ENCODE results near the gene GATAD2A. TPM values are rescaled to one million over a fixed set of nuclear protein-coding genes. Genes with fewer than 3 reads are reported as not detected.

Gene GATAD2A
- total and polyA plus RNA-seq, 2 of the 13 experiments (the other 11 are each of a cell fraction or from before 2014, with no cell fraction given) = 16.8 to 28.6 TPM

GRCh38 chr19:19461671-19462622, 56.5 kb downstream of the GATAD2A start (continued):
- TF ChIP-seq BCL3 (CRISPR knock-in tag; IDR thresholded peaks at IDR 0.05) (no peak), ZNF484 (CRISPR knock-in tag; IDR thresholded peaks at IDR 0.05; ENCODE audit: borderline replicate concordance, low read depth) (no peak), SETDB1 (CRISPR knock-in tag; IDR thresholded peaks at IDR 0.05; ENCODE audit: borderline replicate concordance) (no peak), ZNF329 (CRISPR knock-in tag; IDR thresholded peaks at IDR 0.05; ENCODE audit: low read depth) (no peak), ZNF558 (CRISPR knock-in tag; IDR thresholded peaks at IDR 0.05; ENCODE audit: borderline replicate concordance) (no peak), CBFB (CRISPR knock-in tag; IDR thresholded peaks at IDR 0.05) (no peak), SP1 (IDR thresholded peaks at IDR 0.05) (no peak), SP1 (CRISPR knock-in tag; IDR thresholded peaks at IDR 0.05) (no peak), ATF3 (CRISPR knock-in tag; IDR thresholded peaks at IDR 0.05) (no peak), ZBTB46 (CRISPR knock-in tag; IDR thresholded peaks at IDR 0.05; ENCODE audit: borderline replicate concordance) (no peak), HDAC1 (CRISPR knock-in tag; IDR thresholded peaks at IDR 0.05) (no peak), ZXDC (CRISPR knock-in tag; IDR thresholded peaks at IDR 0.05) (no peak), ZNF597 (CRISPR knock-in tag; IDR thresholded peaks at IDR 0.05) (no peak), FUBP1 (CRISPR knock-in tag; IDR thresholded peaks at IDR 0.05; ENCODE audit: borderline replicate concordance) (no peak), ZBTB7B (CRISPR knock-in tag; IDR thresholded peaks at IDR 0.05) (no peak; the same call in 1 of the 2 replicates), ZNF337 (CRISPR knock-in tag; IDR thresholded peaks at IDR 0.05; ENCODE audit: borderline replicate concordance, low read depth) (no peak)
